Measurements from ENCODE around the gene IL1A.

GRCh38 chr2:112782234-112782799, 2.0 kb downstream of the IL1A start:
- TF ChIP-seq CTCF (conservative IDR thresholded peaks at IDR 0.05 in 1 of 2, IDR thresholded peaks at IDR 0.05 in 1 of 2; ENCODE audit: extremely low read depth in 1 of 2, insufficient read depth in 1 of 2, low read depth in 1 of 2, low read length in 2 of 2) (no peak), EZH2 (IDR thresholded peaks at IDR 0.05; ENCODE audit: borderline replicate concordance, low read length) (no peak)
